ENCODE results near the gene TBX10.
"Not testable (repeated sequence)": the region's sequence is repeated elsewhere in the genome, so short reads cannot be mapped to it uniquely, and the experiment has no call there.

The TBX10 gene

DNA sequence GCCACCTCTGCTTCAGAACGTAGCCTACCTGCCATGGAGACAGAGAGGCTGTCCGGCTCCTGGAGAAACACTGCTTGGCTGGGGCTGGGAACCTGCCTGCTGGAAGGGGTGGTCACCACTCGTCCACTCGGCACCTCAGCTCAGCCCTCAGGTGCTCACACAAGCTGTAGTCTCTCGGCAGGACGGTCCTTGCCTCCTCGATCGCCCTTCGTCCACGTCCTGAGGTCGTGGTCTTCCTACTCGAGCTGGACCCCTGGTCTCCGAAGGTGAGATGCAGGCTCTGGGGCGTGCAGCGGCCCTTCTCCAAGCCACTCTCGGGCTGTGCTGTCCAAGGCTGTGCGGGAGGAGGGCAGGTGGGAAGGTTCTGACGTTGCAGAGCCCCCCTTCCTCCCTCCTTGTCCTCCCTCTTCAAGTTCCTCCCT, at the start of gene TBX10:
Gene TBX10 (minus strand): TSS at position 326 of the 422 bp plus-strand sequence. CDS start 291 bp downstream, at position 35.
- no peak for DNase-seq (ENCODE audit: low spot score)

DNA sequence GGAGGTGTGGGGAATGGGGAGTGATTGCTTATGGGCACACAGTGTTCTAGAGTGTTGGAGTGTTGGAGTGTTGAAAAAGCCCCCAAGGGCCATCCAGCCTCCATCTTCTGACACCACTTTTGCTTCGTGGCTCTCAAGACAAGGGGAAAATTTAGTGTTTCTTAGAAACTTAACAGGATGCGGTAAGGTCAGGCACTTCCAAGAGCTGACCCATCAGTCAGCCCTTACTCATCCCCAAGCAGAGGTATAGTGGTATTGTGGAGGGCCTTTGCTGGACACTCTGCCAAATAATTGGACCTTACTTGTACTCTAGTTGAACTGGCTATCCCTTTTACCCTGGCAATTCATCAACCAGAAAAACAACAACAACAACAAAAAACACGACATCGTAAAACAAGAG, 49.6 kb upstream of the TBX10 start:
- DNase-seq (ENCODE audit: low spot score), result no peak

DNA sequence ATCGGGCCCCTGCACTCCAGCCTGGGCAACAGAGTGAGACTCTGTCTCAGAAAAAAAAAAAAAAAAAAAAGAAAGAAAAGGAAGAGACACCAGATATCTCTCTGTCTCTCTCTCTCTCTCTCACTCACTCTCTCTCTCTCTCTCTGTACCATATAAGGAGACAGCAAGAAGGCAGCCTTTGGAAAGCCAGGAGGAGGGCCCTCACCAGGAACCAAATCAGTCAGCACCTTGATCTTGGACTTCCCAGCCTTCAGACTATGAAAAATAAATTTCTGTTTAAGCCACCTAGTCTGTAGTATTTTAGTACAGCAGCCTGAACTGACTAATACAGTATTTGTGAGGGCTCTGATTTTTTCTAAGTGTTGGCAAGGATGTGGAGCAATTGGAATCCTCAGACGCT, 48.4 kb upstream of the TBX10 start:
- DNase-seq (ENCODE audit: low spot score), result no peak

DNA sequence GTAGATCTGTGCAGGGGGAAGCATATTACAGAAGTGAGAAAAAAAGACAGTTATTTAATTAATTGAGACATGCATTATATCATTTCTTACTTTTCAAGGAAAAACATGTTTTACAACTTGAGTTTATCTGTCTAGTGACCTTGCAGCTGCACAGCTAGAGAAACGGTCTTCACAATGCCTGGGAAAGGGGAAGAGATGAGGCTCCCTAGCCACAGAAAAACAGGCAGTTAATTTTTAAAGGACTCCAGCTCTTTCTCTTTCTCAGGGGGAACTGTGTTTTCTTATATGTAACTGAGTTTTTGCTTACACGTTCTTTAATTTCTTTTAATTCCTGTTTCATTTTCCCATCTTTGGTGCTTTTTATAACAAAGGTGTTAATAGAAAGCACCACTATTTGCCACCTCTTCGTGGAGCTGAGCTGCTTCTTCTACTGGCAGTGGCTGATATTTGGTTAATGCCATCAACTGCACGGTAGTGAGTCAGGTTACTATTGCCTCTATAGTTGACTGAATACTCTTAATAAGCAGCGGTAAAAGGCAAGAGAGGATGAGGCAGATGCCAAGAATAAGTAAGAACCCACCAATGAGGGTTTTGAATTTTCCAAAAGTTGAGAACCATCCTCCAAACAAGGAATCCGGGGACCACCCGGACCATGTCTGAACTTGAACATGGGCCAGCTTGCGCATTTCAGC, 46.2 kb upstream of the TBX10 start:
- DNase-seq (ENCODE audit: low spot score), result not testable (repeated sequence)

DNA sequence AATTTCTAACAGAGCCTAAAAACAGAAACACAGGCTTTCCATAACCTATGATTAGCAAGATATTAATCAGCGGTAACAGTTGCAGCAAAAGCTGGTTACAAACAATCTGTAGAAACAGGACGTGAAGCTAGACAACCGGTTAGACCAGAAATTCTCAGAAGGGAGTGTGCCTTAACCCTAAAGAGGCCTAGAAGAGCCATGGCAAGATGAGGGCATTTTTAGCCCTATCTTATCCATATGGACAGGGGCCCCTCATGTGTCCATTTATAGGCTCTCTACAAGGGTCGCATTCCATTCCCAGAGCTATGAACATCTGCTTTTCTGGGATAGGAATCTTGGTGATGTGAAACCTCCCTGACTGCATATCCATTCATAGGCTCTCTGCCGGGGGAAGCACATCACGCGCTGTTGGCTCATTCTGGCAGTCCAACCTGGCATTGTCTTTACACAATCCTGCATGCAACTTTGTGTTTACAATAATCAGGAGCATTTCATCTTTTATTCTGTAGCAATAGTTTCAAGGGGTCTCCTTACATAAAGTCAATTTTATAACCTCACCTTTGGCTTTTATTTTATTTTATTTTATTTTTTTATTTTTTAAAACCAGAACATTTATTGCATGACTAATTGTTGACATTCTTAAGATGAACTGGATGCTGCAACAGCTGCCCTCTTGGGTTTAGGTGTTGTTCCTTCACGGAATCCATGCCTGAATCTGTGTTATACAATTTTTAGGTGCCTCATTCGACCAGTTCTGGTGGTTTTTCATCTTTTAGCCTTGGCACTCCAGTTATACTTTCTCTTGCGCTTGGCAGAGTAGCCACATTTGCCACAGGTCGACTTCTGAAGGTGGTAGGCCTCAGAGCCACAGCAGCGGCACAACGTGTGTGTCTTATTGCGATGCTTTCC, 42.8 kb upstream of the TBX10 start:
- not testable (repeated sequence) for DNase-seq (ENCODE audit: low spot score)

DNA sequence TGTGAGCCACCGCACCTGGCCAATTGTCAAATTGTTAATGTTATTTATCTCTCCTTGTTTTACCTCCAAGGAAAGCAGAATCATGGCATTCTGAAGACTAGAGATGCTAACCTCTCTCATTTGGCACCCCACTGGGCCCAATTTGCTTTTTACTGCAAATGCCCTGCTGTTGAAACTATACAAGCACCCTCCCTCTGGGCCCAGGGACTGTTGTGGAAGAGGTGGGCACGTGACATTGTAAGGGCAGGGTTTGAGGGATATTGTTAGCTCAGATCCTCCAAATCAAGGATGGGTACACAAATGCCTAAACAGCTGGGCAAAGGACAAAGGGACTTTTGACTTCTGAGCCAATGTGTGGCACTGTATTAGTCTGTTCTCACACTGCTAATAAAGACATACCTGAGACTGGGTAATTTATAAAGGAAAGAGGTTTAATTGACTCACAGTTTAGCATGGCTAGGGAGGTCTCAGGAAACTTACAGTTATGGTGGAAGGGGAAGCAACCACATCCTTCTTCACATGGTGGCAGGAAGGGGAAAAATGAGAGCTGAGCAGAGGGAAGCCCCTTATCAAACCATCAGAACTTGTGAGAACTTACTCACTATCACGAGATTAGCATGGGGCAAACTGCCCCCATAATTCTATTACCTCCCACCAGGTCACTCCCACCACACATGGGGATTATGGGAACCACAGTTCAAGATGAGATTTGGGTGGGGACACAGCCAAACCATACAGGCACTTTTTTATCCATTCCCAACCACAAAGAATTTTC, 41.3 kb upstream of the TBX10 start:
- DNase-seq (ENCODE audit: low spot score), result no peak

DNA sequence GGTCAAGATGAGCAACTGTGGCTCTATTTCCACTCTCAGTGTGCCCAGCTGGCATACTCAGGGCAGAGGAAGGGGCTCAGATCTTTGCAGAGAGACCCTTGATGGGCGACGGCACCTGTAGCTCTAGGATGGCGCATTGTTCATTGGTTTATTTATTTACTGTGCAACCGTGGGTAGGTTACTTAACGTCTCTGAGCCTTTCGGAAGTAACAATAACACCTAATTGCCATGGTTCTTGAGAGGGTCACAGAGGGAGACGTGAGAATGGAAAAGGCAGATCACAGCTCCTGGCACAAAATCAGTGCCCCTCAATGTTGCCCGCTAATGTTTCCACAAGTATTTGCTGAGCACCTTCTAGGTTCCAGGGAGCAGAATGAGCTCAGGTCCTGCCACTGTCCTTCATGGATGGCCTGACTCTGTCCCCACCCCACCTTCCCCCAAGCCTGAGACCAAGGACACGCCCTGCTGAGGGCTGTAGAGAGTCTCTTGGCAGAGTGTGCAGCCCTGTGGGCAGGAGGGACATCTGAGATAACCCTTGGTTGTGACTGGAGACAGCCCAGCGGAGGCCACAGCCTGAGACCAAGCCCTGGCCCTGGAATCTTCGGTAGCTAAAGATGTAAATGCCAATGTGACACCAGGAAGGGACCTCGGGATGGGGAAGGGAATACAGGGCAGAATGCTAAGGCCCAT, 35.6 kb upstream of the TBX10 start:
- no peak for DNase-seq (ENCODE audit: low spot score)

DNA sequence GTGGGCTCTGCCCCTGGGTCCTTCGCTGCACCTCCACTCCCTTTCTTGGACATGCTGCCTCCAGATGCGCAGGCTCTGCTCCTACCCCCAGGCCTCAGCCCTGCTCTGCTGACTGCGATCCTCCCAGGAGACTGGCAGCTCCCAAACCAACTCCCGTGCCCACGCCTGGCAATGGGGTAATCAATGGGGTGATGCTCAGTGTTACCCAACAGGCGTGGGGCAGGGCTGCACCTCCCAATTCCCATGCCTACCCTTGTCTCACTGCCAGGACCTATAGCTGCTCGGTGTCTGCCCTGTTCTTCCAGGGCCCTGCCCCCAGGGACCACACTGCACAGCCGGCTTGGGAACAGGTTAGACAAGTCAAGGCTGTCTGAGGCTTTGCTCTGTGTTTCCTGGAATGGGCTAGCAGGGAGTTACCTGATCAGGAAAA, 34.9 kb upstream of the TBX10 start, which contains the start of gene ALDH3B2:
Gene ALDH3B2 (minus strand): TSS at position 182 of the 430 bp plus-strand sequence. CDS start 7,688 bp downstream, outside the sequence.
- DNase-seq (ENCODE audit: low spot score), result no peak

DNA sequence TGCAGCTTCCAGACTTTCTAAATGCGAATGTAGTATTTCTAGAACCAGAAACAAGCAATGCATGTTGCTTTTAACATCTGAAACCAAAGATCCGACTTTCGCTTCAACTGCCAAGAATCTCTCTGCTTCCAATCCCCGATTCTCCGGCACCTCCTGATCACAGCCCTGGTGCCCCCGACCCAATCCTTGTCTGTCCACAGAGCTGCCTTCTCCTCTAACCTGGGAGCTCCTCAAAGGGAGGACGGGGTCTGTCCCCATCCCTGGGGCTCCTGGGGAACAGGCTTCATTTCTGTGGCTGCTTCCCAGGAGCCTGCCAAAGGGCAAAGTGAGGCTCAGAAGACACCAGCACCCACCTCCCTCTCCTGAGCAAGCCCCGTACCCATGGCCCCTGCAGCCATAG, 34.3 kb upstream of the TBX10 start:
- no peak for DNase-seq (ENCODE audit: low spot score)

DNA sequence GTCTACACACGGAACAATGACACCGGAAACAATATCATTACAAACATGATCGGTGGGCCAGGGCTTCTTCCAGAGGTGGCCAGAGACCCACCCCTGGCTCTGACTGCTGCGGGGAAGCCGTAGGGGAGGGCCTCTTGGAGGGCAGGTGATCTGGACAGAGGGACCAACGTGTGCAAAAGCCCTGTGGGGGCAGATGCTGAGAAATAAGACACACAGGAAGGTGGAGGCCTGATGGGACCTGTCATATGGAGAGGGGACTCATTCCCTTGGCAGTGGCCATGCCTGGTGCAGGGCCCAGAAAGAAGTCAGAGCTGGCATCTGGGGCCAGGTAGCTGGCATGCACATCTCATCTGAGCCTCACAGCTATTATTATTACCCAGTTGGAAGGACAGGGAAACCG, 33.8 kb upstream of the TBX10 start:
- no peak for DNase-seq (ENCODE audit: low spot score)

DNA sequence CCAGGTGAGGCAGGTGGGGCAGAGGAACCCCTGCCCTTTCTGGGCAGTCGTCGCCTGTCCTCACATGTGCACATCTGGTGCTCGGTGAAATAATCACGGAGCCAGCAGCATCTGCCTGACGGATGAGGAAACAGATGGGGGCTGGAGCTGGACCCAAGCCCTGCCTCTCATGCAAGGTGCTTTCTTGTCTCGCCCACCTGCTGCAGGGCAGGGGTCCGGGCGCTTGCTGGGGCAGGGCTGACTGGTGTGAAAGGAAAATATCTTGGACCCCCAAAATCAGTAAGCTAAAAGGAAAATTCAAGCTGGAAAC, 31.6 kb upstream of the TBX10 start:
- no peak for DNase-seq (ENCODE audit: low spot score)

DNA sequence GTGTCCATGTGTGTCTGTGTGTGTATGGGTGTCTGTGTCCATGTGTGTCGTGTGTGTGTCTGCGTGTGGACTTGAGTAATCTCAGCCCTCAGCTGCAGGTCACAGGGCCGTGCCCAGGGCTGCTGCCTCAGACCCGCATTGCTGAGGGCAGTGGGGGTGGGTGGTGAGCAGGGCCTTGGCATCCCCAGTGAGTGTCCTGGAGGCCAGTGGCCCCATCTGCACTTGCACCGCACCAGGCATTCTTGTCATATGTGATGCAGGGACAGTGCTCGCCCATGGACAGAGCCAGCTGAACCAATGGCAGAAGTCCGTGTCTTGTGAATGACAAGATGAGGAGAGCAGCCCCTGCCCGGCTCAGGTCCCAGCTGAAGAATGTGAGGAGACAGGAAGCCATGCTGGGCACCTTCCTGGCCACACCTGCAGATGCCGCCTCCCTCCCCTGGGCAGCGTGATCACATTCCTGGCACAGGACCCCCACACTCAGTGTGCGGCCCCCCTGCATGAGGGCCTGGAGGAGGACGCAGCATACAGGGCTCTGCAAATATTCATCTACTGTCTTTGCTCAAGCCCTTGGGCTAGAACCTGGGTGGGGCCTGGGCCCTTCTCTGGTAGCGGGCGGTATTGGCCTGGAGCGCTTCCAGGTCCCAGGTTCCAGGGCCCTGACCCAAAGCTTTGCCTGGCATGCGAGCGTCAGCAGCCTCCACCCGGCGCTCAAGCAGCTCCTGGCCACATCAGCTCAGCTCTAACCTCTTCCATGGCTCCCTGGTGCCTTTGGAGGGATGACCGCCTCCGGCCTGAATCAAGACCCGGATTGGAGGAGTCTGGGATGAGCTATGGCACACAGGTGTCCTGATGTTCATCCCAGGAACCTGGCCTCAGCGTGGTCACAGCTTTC, 31.0 kb upstream of the TBX10 start:
- no peak for DNase-seq (ENCODE audit: low spot score)

DNA sequence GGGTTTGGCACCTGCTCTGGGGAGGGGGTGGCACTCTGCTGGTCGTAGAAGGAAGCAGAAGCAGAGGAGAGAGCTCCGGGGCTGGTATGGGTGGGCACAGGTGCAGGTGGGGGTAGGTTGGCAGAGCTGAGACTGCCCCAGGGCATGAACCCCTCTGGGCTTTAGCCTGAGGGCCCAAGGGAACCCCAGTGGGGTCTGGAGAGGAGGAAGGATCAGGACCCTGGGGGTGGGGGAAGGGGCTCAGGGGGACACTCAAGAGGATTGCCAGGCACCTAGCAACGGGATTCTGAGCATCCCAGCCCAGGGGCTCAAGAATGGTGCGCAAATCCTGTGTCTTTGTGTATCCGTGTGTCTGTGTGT, 28.6 kb upstream of the TBX10 start:
- DNase-seq (ENCODE audit: low spot score), result no peak

DNA sequence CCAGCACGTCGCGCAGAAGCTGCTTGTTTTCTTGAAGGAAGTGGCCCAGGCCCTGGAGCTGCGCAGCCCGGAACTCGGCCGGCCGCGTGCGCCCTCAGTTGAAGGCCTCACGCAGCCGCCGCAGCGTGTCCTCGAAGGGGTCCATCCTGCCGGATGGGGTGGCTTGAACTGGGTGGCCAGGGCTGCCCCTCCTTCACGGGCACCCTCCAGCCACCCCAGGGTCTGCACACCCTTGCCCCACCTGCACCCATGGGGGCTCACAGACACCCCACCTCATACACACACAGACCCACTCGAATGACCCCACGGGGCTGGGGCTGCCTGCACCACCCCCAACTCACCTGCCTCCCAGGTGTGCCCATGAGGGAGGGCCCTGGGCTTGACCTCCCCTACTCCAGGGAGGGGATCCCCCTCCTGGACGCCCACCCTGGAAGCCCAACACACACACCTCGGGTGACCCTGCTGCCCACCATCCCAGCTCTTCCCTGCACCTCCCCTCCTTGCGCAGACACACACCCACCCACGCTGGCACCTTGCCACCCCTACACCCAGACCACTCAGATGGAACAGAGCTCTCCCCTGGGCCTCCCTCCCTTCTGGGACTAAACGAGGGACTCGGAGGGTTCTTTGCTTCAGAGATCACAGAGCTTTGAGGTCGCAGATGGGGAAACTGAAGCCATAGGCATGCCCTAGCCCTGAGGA, 28.1 kb upstream of the TBX10 start:
- DNase-seq (ENCODE audit: low spot score), result no peak

DNA sequence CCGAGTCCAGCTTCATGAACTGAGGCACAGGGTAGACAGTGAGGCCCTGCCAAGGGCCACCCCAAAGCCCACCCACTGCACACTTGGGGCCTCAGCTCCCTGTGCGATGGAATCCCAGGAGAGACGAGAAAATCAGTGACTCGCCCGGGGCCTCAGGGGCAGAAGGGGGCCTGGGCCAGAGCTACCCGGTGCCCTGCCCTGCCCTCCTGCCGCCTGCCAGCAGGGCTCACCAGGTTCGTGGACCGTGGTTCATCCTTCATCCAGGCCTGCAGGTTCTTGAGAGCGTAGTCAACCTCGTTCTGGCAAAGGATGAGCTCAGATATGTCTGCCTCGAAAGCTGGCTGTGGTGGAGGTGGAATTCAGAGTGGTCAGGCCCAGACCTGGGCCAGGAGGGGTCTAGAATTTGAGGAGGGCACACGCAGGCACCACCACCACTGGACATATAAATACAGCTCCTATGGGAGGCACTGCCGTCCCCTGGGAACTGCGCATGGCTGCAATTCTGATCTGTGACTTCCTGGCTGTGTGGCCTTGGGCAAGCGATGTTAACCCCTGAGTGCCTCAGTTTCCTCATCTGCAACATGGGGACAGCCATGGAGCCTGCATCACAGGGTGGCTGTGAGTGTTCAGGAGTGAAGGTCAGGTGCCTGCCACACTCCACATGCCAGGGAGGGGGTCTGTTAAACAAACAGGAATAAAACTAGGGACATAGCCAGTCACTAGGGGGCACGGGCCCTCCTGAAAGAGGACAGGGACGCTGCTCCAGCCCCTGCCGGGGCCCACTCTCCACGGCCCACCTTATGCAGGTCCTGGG, 27.3 kb upstream of the TBX10 start:
- DNase-seq (ENCODE audit: low spot score), result no peak

DNA sequence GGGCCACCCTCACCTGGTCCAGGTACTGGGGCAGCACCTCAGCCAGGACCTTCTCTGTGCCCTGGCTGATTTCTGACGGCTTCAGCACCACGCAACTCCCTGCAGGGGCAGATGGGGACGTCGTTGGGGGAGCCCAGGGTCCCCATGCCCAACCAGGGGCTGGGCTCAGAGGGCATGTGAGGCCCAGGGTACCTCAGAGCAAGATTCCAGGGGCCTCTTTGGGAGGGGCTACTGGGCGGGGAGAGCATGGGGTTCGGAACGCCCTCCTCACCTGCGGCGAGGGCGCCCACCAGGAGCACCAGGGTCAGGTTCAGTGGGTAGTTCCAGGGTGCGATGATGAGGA, 26.7 kb upstream of the TBX10 start:
- no peak for DNase-seq (ENCODE audit: low spot score)

DNA sequence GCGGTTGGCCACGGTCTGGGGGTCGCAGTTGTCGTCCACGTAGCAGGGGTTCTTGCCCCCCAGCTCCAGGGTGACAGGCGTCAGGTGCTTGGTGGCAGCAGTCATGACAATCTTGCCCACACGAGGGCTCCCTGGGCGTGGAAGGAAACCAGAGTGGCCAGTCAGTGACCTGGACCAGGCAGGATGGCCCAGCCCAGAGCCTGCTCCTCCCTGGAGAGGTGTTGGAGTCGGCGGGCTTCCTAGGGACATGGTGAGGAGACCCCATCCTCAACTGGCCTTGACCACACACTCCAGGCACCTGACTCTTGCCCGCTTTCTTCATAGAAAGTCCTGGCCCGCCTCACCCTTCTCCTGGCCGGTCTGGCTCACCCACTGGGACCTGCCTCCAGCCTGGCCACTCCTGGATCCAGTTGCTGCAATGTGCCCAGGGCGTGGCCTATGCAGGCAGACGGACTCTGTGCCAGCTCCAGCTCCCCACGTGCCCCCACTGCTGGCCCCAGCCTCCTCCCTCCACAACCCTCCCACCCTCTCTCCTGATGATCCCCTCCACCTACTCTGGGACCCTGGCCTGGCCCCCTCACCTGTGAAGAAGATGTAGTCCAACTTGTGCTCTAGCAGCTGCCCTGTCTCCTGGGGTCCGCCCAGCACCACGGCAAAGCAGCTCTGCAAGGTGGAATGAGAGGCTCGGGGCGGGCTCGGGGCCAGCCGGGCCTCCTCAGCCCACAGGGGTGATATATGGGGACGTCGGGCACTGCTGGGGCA, 26.2 kb upstream of the TBX10 start:
- no peak for DNase-seq (ENCODE audit: low spot score)

DNA sequence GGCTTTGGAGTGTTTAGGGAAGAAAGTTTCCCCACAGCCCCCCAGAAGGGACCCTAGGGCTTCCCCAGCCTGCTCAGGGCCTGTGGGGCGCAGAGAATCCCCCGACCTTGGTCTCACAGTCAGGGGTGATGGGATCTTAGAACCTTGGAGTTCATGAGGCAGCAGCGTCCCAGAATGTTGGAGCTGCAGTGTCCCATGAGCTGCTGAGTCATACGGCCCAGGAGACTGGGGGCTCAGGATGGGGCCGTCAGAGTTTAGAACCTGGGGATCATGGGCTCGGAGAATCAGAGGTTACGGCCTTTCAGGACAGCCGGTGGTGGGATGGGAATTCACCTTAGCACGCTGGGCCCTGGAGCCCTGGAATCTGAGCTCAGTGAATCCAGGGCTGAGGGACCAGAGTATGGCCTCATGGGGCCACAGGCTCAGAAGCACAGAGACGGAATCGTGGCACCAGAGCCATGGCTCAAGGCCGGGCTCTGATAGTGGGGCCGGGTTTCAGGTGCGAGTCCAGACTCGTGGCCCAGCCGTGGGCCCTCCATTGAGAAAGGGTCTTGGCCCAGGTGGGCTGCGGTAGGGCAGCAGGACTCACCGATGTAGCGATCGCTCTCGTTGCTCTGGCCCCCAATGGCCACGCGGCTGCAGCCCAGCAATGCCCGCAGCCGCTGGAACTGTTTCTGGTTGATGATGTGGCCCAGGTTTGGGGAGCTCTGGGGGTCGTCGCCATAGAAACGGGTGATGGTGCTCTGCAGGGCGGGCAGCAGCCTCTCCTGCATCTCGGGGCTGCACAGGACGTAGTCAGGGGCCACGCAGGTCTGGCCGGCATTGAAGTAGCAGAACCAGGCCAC, 25.4 kb upstream of the TBX10 start:
- DNase-seq (ENCODE audit: low spot score), result no peak

All from CD4-positive, alpha-beta T cell treated with Interleukin-2 at 100 ng/mL for 4 hours (primary cell).